ENCODE results near the gene VPS16.

DNA sequence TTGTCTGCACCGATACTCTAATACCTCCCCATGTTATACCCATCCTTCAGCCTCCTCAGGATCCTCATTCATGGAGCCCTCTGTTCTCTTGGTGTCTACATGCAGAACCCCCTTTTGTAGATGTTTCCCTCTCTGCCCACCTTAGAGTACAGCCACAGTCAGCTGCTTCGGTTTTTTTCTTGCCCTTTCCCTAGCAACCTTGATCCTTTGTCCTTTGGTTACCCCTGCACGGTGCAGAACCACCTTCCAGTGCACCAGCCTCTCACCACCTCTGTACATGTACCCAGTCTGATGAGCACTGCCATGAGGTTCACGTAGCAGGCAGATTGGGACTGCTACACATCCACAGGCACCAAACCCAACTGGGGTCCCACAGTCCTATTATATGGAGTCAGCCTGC lies 7.3 kb downstream of the VPS16 start:
- TF ChIP-seq CTCF (IDR thresholded peaks at IDR 0.05; ENCODE audit: low read depth, low read length, missing input control) (no peak), REST (IDR thresholded peaks at IDR 0.05) (no peak), RAD21 (IDR thresholded peaks at IDR 0.05) (no peak), SP1 (IDR thresholded peaks at IDR 0.05) (no peak), TAF1 (conservative IDR thresholded peaks at IDR 0.05) (no peak), JUND (IDR thresholded peaks at IDR 0.05) (no peak), YY1 (IDR thresholded peaks at IDR 0.05) (no peak), MAX (IDR thresholded peaks at IDR 0.05) (no peak), RXRA (IDR thresholded peaks at IDR 0.05) (no peak), FOXA2 (IDR thresholded peaks at IDR 0.05) (no peak), FOXA1 (IDR thresholded peaks at IDR 0.05) (no peak)
- TF ChIP-seq, protein P1, sequence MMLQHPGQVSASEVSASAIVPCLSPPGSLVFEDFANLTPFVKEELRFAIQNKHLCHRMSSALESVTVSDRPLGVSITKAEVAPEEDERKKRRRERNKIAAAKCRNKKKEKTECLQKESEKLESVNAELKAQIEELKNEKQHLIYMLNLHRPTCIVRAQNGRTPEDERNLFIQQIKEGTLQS (IDR thresholded peaks at IDR 0.05) = no peak
